ENCODE results near the gene LRRC31.

DNA sequence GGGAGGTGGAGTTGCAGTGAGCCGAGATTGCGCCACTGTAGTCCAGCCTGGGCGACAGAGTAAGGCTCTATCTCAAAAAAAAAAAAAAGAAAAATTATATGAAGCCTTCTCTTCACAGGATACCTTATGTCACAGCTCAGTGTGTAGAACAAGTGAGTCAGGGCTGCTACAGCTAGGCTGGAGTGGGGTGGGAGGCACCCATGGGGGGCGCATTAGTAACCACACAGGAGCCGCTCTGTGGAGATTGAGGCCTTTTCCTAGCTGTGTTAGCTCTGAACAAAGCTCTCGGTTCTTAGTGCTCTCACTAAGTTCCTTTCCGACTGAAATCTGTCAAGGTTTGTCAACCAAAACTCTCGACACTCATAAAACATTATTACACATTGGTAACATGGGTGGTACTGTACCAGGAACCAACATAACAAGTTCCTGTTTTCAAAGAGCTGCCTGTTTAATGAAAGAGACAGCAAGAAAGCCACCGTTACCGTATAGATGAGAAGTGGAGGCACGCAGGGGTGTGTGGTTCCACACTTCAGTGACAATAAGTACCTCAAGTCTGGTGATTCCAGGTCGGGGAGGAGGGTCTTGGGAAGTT lies 4.5 kb downstream of the LRRC31 start:
- TF ChIP-seq, protein P1, sequence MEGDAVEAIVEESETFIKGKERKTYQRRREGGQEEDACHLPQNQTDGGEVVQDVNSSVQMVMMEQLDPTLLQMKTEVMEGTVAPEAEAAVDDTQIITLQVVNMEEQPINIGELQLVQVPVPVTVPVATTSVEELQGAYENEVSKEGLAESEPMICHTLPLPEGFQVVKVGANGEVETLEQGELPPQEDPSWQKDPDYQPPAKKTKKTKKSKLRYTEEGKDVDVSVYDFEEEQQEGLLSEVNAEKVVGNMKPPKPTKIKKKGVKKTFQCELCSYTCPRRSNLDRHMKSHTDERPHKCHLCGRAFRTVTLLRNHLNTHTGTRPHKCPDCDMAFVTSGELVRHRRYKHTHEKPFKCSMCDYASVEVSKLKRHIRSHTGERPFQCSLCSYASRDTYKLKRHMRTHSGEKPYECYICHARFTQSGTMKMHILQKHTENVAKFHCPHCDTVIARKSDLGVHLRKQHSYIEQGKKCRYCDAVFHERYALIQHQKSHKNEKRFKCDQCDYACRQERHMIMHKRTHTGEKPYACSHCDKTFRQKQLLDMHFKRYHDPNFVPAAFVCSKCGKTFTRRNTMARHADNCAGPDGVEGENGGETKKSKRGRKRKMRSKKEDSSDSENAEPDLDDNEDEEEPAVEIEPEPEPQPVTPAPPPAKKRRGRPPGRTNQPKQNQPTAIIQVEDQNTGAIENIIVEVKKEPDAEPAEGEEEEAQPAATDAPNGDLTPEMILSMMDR (IDR thresholded peaks at IDR 0.05), result no peak
- TF ChIP-seq EZH2phosphoT487 (IDR thresholded peaks at IDR 0.05) (no peak), EZH2 (IDR thresholded peaks at IDR 0.05) (no peak)

Data from neural progenitor cell (in vitro differentiated cells).